GM19455 (cell line): ENCODE results near the gene MAPK1.
"Not testable (repeated sequence)": the region's sequence is repeated elsewhere in the genome, so short reads cannot be mapped to it uniquely, and the experiment has no call there.

Experiments used
- ATAC-seq: cut with Tn5 transposase; IDR thresholded peaks from one replicate; pipeline ENCODE4 v1.9.1; 2021; ENCODE audit not compliant: unreplicated experiment

The MAPK1 gene

GRCh38 chr22:21882754-21883333, 15.4 kb upstream of the MAPK1 start:
- ATAC-seq: not testable (repeated sequence)

DNA sequence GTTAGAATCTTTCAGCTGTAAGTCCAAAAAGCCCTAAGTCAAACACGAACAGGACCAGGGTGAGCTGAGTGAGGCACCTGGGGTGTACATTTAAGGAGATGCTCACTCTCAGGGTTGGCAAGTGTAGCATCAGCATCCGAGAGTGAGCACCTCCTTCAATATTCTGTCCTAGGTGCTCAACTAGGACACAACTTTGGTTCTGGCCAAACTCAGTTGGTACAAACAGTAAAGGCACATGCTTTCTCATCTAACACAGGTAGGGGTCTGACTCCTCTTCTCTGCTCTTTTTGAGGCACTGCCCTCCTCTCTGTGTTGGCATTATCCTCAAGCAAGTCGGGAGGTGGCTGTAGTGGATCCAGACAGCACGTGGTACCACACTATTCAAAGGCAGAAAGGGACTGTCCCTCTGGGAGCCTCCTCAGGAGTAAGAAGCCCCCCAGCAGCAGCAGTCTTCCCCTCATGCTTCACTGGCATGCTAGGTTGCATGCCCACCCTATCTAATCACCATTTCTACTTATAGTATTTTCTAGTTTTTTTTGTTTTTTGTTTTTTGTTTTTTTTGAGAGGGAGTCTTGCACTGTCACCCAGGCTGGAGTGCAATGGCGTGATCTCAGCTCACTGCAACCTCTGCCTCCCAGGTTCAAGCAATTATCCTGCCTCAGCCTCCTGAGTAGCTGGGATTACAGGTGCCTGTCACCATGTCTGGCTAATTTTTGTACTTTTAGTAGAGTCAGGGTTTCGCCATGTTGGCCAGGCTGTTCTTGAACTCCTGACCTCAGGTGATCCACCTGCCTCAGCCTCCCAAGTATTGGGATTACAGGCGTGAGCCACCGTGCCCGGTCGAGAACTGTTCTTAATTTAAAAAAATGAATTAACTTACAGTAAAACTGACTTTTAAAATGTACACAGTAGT, 14.7 kb upstream of the MAPK1 start:
- no peak for ATAC-seq

DNA sequence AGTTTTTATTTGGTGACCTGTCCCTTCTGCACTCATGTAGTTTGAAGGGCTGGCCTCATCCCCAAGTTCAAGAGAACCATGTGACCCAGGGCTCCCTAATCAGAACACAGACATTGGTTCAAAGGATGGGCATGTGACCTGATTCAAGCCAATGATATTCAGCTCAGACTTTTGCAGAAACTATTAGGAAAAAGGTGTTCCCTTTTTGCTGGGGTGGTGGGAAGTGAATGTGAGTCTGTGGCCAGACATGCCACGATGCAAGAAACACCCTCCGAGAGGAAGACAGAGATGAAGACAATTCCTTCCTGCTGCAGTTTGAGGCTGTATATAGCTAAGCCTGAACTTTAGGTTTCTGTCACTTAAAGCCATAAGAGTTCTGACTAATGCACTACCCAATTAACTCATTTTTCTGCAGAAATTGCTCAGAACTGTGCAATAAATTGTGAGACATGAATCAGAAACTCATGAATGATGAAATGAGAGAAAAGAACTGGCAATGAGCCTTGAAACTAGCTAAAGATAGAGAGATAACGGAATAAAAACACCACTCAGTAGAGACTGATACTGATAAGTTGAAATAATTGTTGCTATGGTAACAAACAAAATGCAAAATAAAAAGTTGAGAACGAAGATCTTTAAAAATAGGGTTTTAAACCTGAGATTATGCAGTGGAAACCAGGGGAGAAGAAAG, 9.2 kb upstream of the MAPK1 start:
- ATAC-seq: no peak

- ATAC-seq: not testable (repeated sequence)
Measured at GRCh38 chr22:21874953-21875352, 7.5 kb upstream of the MAPK1 start.

DNA sequence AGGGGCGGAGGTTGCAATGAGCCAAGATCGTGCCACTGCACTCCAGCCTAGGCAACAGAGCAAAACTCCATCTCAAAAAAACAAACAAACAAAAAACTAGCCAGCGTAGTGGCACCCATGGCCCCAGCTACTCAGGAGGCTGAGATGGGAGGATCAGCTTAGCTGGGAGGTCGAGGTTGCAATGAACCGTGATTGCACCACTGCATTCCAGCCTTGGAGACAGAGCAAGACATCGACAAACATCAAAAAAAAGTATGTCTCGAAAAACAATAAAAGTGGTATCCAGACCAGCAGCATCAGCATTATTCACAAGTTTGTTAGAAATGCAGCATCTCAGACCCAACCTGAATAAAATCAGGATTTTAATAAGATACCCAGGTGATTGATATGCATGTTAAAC, 6.2 kb upstream of the MAPK1 start:
- ATAC-seq: no peak

GRCh38 chr22:21872741-21873140, 5.3 kb upstream of the MAPK1 start:
- not testable (repeated sequence) for ATAC-seq

DNA sequence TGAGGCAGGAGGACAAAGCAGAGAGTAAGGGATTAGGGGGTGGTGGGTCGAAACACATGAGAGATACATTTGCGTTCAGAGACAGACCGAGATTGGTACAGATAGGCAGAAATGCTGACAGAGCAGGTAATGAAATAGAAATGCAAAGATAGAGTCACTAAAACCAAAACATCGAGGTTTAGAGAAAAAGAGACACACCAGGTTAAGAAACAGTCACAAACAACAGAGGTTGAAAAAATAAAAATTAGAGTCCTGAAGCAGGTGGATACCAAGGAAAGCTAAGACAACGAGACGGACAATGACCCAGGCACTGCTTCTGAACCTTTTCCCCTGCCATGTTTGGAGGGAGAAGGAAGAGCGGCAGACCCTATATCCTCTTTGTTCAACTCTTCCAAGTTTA, 1.2 kb upstream of the MAPK1 start:
- ATAC-seq: no peak

DNA sequence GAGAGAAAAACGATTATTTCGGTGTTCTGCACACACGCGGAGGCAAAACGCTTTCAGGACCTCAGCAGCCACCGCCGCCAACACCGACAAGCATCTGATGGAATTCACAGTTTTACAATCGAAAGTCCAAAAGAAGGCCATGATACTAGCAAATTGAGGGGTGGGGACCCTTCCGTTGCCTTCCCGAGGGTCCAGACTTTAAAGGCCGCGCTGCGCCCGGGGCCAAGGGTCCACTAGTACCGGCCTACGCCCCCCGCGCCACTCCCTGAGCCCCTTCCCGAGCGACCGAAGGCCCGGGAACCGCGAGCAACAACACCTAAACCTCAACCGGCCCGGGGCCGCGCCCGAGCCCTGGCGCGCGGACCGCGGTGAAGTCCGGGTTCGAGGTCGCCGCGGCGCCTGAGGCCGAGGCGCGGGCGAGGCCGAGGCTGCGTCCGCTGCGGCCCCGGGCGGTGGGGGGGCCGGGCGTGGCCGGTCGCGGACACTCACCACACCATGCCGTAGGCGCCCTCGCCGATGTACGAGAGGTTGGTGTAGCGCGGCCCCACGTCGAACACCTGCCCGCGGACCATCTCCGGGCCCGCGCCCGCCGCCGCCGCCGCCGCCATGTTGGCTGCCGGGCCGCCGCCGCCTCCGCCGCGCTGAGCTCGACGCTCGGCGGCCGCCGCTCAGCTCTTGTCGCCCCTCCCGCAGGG, 465 bp downstream of the MAPK1 start:
- ATAC-seq: peak; percentile 26

DNA sequence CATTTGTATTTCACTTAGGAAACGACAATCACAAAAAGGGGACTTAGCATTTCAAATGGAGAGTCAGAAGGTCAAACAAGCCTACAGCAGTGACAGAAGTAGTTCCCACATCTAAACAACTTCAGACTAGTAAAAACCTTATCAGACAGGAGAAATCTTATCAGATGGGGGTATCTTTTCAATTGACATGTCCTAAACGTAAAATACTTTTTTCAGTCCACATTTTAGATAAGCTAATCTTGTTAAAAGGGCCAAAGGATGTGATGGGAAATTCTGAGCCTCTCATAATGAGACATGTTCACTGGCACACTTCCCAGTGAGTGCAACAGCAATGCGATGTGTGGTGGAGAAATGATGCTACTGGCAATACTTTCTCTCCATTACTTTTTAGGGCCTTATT, 2.4 kb downstream of the MAPK1 start:
- ATAC-seq: no peak

DNA sequence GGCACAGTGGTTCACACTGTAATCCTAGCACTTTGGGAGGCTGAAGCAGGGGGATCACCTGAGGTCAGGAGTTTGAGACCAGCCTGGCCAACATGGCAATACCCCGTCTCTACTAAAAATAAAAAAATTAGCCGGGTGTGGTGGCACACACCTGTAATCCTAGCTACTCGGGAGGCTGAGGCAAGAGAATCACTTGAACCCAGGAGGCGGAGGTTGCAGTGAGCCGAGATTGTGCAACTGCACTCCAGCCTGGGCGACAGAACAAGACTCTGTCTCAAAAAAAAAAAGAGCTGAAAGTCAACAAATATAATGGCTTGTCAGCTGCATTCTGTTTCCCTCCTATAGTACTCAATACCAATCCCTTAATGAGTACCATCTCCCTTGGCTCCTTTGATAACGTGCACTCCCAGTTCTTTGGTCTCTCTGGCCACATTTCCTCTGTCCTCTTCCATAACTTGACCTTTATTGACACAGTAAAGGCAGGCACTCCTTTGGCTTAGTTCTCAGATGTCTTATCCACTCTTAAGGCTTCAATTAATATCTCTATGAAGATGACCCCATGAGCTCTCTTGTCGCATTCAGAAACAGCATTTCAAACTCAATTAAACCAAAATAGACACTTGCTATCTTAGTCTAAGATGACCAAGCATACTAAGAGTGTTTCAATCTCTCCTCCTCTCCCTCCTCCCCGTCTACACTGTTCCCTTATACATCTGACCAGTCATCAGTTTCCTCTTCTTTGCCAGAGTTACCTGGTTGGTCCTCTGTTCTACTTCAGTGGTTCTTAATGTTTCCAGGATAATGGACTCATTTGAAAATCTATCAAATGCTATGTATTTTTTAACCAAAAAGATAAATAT, 4.8 kb downstream of the MAPK1 start:
- ATAC-seq: no peak

DNA sequence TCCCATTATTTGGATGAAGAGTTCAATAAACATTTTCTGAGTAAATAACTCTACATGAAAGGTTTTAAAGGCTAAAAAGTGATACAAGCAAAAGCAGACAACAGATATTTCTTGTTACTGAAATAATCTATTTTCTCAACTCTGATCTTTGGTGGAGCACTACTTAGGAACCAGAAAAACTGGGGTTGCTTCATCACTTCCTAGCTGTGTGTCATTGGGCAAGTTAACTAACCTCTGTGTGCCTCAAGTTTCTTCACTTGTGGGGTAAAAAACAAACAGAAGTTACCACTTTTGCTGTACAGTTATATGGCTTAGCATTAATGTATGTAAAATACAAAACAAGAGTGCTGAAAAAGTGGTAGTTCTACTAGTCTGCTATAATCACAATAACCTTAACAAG, 5.6 kb downstream of the MAPK1 start:
- no peak for ATAC-seq

- ATAC-seq: no peak
Measured at GRCh38 chr22:21861264-21861848, 6.1 kb downstream of the MAPK1 start.

- no peak for ATAC-seq
Measured at GRCh38 chr22:21860491-21861039, 6.9 kb downstream of the MAPK1 start.

GRCh38 chr22:21858025-21858764, 9.2 kb downstream of the MAPK1 start:
- no peak for ATAC-seq

DNA sequence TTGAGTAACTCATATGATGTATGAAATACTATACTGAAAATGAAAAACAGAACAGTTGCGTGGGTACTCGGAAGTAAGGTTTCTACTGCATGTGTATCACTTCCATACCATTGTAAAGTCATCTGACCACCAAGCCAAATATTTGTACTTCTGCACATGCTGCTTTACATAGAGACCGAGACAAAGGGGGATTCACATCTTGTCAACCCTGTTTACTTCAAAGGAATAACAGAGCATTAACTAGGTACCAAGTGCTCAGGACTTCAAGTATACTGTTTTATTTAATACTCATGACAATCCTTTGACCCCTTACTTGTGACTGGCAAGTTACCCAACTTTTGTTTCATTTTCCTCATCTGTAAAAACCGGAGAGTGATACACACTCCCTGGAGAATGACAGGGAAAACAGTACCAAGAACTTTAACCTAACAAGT, 9.9 kb downstream of the MAPK1 start:
- no peak for ATAC-seq

DNA sequence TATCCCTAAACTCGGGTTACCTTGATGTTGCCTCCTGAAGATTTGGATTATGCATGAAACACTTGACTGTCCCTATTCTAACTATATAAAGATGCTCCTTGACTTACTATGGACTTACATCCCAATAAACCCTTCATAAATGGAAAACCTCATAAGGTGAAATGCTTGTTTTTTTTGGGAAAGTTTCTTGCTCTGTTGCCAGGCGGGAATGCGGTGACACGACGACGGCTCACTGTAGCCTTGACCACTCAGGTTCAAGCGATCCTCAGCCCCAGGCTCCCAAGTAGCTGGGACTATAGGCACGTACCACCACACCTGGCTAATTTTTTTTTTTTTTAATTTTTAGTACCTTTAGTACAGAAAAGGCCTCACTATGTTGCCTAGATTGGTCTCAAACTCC, 10.6 kb downstream of the MAPK1 start:
- no peak for ATAC-seq

DNA sequence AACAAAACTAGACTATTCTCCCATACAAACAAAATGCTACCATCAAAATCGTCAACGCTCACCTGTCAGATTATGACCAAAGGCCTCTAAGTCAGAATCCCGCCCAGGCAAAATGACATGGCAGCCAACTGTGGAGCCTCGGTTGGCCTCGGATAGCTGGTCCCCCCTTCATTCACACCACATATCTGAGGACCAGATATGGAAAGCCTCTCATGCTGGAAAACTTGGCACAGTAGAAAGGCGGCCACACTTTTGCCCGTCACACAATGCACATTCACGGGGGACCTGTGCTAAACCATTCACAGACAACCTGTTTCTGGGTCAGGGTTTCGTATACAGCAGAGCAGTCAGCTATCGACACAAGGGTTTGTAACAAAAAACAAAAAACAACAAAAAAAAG, 11.2 kb downstream of the MAPK1 start:
- no peak for ATAC-seq

- ATAC-seq: no peak
Measured at GRCh38 chr22:21855676-21856075, 11.8 kb downstream of the MAPK1 start.

DNA sequence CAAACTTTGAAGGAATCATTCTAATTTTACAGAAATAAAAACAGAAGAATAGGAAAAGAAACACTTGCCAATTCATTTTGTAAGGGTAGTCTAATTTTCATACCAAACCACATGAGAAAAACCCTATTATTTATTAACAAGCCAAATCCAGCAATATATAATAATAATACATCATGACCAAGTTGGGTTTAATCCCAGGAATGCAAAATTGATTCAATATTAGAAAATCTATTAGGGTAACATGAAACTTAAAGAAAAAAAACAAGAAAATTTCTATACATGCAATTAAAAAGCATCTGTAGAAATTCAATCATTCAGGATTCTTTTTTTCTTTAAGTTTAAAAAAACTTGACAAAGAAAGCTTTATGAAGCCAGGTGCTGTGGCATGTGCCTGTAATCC, 16.8 kb downstream of the MAPK1 start:
- ATAC-seq: no peak
